Measurements from ENCODE around the gene NEMP1. TPM values are rescaled to one million over a fixed set of nuclear protein-coding genes. Genes with fewer than 3 reads are reported as not detected.
"Not testable (repeated sequence)": the region's sequence is repeated elsewhere in the genome, so short reads cannot be mapped to it uniquely, and the experiment has no call there.

Gene NEMP1
- polyA plus RNA-seq, 12 donors = 15.0 to 150 (median 22.3) TPM

DNA sequence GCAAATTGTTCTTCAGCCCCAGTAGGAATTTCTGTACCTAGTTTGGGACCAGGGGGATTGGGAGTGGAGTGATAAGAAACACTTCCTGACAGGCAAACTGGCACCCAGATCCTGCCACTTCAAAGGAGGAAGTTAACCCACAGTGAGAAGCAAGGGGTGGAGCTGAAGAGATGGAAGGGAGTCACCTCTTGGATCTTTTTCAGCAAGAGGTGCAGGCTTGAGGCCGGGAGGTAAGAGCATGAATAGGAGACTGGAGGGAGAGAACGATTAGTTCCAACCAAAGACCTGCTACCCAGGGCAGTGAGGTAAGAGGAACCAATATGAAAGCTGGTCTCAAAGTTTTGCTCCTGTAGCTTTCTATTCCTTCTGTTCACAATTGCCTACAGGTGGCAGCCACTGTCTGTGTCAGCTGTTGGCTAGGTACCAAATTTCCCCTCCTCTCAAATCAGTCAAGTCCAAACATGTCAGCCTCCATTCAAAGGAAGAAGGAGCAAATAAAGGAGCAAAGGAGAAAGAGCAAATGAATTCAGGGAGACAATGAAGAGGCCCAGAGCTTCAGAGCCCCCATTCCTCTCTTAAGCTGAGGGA, 47.4 kb downstream of the NEMP1 start:
- DNase-seq = no peak

- DNase-seq = no peak
Measured at GRCh38 chr12:57029457-57029856, 49.1 kb downstream of the NEMP1 start.

DNA sequence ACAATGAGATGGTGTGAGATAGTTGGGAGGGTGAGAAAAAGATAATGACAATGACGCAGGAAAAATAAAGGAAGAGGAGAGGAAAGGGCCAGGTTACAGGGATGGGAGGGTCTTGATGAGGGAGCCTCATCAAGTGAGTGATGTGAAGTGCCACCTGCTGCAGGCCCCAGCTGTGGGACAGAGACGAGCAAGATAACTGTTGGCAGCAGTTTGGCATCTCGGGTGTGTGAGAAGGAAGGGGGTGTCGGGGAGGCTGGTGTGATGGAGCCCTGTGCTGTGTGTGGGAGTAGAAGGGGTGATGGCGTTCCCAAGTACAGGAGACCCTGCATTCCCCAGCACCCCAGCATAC, 50.8 kb downstream of the NEMP1 start:
- DNase-seq = no peak

DNA sequence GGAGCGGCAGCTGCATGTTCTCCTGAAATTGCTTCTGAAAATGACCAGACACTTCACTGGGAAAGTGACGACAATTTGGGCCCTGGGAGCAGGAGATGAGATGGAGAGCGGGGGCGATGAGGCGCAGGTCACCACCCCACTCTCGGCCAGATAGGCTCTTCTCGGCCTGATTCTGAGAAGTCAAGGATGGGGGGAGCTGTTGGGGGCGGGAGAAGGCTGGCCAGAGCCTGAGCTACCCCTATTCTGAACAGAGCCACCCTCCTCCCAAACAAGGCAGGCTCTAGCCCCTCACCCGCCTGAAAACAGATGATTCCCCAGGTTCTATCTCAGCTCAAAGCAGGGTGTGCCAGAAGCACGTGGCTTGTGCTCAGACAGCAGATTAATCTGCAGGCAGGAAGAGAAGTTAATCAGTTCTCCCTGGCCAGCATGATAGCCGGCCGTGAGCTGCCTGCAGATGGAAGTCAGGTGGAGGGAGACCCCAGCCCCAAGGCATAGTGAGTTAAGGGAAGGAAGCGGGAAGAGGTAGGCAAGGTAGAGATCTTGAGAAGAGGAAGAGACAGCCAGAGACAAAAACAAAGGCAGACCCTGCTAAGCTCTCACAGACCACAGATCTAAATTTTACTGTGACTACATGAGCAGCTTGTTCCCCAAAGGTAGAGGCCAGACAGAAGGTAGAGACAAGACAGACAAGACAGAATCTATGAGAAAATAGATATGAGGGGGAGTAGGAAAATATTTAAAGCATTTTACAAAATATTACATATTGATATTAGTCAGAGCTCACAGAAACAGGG, 51.4 kb downstream of the NEMP1 start:
- no peak for DNase-seq

DNA sequence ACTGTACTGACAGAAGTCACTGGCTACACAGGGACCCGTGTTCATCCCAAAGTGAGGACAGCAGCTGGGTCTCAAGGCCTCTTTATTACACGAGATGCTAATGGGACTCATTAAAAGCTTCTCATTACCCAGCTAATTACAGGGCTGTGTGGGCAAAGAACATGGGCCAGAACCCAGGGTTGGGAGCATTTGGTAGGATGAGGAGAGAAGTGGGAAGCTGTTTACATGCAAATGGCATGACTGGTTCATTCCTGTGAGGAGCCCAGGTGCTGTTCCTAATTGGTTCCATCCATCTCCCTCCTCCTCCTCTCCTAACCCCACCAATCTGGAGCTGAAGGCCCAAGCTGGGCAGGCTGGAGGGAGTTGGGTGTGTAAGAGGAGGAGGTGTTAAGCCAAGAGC, 53.4 kb downstream of the NEMP1 start:
- no peak for DNase-seq

DNA sequence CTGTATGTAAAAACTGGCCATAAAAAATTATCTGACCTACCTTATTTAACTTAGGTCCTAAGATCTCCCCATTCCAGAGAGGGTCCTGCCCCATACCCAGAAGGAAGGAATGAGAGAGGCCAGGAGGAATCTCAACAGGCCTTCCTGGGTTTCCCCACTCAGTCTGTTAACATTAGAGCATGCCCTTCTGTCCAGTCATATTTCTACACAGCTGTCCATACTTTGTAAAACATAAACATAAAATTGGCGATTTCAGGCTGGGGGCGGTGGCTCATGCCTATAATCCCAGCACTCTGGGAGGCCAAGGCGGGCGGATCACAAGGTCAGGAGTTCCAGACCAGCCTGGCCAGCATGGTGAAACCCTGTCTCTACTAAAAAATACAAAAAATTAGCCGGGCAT, 56.3 kb downstream of the NEMP1 start:
- not testable (repeated sequence) for DNase-seq

DNA sequence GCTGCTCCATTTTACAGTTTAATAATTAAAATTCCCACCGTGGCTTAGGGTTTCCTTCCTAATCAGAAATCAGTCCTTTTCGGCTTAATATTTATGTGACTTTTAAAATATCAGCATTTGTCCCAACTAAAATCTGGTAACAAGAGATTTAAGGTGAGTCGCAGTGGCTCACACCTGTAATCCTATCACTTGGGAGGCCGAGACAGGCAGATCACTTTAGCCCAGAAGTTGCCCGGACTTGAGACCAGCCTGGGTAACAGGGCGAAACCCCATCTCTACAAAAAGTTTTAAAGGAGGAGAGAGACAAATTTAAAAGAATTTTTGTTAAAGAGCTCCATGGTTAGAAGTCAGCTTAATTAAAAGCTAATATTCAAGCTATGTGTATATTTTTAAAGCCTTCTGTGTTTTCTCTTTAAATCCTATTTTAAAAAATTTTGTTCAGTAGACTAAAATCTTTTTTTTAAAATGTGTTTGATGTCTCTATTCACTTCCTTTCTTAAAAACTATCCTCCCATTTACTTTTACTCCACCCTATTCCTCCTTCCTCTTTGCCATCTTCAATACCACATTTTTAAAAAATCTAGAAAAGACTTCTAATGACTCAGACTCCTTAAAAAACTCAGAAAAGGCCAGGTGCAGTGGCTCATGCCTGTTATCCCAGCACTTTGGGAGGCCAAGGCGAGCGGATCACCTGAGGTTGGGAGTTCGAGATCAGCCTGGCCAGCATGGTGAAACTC, 58.4 kb downstream of the NEMP1 start:
- no peak for DNase-seq

DNA sequence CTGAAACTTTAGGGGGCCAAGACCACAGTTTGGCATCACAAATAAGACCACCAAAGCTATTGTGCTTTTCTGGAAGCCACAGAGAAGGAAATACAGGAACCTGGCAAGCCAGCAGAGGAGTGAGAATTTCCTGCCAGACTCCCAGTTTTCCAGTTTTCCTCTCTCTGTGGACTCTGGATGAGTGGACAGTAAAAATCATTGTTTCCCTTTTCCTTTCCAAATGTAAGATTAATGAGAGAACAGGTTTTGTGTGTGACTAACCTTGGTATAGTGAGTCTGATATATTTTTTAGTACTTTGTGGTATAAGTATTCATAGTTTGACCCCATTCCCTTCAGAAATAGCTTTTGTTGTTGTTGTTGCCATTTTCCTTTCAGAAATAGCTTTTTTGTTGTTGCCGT, 59.7 kb downstream of the NEMP1 start:
- no peak for DNase-seq

DNA sequence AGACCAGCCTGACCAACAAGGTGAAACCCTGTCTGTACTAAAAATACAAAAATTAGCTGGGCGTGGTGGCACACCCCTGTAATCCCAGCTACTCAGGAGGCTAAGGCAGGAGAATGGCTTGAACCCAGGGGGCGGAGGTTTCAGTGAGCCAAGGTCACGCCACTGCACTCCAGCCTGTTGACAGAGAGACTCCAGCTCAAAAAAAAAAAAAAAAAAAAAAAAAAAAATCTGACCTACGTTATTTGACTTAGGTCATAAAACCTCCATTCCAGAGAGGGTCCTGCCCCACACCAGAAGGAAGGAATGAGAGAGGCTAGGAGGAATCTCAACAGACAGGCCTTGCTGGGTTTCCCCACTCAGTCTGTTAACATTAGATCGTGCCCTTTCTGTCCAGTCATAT, 60.2 kb downstream of the NEMP1 start:
- DNase-seq = not testable (repeated sequence)

DNA sequence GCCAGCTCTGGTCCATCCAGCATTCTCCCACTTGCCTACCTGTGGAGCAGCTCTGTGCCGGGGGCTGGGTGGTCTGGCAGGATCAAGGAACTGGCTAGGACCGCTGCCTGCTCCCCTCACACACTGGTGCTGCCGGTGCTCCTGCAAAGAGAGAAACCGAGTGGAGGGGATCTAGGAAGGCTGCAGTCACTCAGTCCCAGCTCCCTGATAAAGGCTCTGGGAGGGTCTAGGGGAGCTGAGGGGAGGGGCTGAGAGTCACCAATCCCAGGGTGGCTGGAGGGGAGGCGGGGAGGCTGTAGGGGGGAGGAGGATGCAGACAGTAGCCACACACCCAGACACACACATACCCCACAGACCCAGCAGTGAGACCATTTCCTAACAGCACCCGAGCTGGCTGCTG, 62.2 kb downstream of the NEMP1 start, which contains the start of gene TAC3:
Gene TAC3 (minus strand): TSS at position 182 of the 400 bp plus-strand sequence. CDS start 732 bp downstream, outside the sequence.
- DNase-seq = no peak

- no peak for DNase-seq
Measured at GRCh38 chr12:57012600-57013465, 65.8 kb downstream of the NEMP1 start.

GRCh38 chr12:57011438-57012424, 66.9 kb downstream of the NEMP1 start:
- no peak for DNase-seq

DNA sequence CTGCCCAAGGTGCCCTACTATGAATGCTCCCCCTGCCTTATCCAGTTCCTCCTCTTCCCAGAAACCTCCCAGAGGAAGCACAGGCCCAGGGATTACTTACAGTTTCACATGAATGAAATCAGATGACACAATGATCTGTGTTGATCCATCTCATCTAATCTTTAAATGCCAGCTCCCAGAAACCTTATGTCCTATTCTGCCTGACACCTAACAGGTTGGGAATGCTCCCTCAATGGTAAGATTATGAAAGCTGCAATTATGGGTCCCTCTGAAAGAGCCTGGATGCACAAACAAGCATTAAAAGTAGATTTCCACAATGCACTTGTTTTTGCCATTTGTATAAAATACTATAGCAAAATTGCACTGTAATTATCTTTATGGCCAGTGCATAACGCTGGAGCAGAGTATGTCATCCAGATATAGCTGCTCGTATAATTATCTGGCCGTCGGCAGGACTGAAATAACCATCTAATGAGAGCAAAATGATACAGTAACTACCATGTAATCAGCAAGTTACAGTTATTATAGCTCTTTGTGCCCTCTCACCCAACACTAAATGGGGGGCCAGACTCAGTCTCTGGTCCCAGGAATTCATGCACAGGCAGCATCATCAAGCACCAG, 67.9 kb downstream of the NEMP1 start:
- DNase-seq = no peak

DNA sequence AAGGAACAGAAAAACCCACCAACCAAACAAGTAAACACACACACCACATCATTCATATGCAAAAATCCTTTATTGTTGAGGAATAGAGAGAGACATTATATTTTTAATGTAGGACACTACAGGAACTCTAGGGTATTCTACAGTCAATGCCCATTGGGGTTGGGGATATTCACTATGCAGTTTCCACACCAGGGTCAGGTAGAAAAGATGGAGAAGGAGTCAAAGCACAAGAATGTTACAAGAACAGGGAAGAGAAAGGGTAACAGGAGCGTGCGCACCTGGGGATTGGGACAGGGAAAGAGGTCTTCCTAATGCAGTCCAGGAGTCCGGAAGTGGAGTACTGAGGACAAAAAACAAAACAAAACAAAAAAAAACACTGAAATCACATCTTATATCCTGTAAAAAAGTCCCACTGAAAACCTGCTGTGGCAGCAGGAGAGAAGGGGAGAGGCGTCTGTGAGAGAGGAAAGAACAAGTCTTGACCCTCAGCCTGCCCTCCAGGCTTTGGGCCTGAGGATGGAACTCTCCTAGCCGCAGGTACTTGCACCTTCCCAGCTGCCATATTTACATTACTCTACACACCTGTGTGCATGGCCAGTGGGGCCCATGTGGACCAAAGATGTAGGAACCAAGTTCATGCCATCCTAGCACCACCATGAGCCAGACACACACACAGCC, 68.5 kb downstream of the NEMP1 start:
- DNase-seq = no peak

DNA sequence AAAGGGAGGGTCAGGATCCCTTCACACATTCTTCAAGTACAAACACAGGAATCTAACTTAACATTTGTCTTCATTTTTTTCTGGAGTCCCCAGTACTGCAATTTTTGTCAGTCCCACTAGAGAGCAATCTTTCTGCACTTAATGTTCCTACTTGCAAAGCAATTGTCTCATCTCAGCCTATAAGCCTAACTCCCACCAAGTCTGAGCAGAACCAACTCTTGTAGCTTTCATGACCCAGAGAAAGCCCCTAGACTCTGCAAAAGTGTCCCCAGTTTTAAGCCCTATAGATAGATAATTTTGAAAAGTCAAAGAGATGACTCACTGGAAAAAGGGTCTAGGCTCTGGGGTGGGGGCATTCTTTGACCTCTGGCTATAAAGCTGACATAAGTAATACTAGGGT, 70.4 kb downstream of the NEMP1 start:
- peak; percentile 58 for DNase-seq

DNA sequence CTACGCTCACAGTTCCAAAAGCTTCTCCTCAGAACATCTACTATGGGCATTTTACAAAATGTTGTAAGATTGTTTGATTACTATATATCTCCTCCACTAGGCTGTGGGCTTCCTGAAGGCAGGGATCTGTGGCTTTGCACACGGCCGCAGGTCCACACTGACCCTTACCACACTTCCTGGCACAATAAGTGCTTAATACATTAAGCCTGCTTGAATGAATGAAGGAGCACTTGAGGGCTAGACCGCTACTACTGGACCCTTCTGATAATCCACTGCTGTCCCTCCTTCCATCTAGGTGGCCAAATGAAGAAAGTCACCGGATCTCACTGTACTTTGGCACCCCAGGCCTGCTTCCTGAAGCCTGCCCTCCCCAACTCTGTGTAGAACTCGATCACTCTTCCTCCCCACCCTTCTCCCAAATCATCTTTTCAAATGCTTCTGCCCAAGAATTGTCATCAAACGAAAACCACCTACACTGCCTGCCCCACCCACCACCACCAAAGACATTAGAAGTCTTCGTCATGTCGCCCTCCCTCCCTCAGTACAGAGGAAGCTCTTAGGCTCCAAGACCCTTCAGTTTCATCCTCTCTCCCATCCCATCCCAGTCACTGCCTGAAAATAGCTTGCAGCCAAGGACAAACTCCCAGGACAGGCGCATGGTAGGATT, 71.6 kb downstream of the NEMP1 start:
- no peak for DNase-seq

DNA sequence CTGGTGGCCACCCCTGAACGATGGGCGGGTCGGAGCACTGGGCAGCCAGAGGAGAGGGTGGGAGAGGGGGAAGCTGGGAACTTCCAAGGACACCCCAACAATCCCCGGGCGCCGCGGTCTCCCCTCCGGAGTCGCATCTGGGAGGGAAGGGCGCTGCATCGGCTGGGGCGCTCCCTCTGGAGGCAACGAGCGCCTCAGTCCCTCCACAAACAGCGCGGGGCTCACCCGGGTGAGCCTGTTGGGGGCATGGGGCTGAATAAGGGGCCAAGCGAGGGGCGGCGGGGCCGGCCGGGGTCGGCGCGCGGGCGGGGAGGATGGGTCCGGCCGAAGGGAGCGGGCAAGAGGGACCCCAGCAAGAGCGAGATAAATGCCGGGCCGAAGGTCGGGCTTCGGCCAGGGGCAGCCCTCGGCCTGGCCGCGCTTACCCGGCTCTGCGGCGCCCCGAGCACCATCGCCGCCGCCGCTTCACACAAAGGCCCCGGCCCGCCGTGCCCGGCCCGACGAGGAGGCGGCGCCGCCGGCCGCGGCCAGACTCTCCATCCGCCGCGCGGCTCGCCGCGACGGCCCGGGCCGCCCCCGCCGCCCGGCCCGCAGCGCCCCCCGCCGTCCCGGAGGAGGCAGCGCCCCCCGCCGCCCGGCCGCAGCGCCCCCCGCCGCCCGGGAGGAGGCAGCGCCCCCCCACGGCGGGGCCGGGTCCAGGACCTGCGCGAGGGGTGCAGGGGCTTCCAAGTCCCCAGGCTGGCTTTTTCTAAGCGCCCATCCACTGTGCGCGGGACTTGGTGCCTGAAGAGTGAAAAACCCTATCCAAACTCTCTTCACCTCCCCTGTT, 72.4 kb downstream of the NEMP1 start, which contains the start of gene ZBTB39:
Gene ZBTB39 (minus strand): TSS at position 567 of the 829 bp plus-strand sequence. CDS start 1,629 bp downstream, outside the sequence.
- DNase-seq = no peak
